ENCODE results near the gene SLC9A3.

DNA sequence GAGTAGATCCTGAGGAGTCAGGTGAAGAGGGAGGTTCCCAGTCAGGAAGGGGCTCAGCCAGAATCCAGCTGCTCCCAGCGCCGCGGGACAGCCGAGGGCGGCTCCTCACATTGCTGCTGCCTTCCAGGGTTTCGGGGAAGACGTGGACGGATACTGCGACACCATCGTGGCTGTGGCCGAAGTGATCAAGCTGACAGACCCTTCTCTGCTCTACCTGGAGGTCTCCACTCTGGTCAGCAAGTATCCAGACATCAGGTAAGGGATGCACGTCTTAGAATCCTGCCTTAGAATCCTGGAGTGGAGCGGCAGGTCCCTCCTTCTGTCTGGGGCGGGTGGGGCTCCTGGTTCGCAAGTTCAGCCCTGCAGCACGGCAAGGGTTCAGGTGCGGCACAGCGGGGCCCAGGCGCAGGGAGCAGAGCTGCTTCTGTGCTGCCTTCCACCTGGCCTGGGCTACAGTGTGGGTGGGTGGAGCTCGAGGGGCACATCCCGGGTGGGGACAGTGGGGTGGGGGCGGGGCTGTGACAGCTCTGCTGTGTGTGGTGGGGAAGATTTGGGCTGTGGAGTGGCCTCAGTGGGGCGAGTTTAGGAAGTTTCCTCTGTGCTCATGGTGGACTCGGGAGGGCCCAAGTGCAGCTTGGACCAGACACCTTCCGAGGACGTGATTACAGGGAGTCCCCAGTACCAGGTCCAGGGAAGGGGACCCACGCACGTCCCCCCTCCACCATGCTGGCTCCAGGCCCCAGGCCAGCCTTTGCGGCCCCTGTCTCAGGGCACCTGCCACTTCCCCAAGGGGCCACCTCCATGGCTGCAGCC is 58.5 kb downstream of the SLC9A3 start:
- TF ChIP-seq, protein P1, sequence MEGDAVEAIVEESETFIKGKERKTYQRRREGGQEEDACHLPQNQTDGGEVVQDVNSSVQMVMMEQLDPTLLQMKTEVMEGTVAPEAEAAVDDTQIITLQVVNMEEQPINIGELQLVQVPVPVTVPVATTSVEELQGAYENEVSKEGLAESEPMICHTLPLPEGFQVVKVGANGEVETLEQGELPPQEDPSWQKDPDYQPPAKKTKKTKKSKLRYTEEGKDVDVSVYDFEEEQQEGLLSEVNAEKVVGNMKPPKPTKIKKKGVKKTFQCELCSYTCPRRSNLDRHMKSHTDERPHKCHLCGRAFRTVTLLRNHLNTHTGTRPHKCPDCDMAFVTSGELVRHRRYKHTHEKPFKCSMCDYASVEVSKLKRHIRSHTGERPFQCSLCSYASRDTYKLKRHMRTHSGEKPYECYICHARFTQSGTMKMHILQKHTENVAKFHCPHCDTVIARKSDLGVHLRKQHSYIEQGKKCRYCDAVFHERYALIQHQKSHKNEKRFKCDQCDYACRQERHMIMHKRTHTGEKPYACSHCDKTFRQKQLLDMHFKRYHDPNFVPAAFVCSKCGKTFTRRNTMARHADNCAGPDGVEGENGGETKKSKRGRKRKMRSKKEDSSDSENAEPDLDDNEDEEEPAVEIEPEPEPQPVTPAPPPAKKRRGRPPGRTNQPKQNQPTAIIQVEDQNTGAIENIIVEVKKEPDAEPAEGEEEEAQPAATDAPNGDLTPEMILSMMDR (IDR thresholded peaks at IDR 0.05), result no peak
- no peak for TF ChIP-seq POLR2A (IDR thresholded peaks at IDR 0.05)
- no peak for TF ChIP-seq POLR2AphosphoS5 (IDR thresholded peaks at IDR 0.05)
- TF ChIP-seq EP300 (IDR thresholded peaks at IDR 0.05), result no peak
